Esophagus muscularis mucosa (tissue), 4 donors: Measurements from ENCODE around the gene BTBD19.
"Not testable (repeated sequence)": the region's sequence is repeated elsewhere in the genome, so short reads cannot be mapped to it uniquely, and the experiment has no call there.

Experiments
- CTCF ChIP-seq, 3 experiments: fragments of 200-600 bp in 2 of 3; fragments of 450-650 bp in 1 of 3; sonication (generic) in 2 of 3; IDR thresholded peaks; one replicate each; pipeline ENCODE4 v1.5.1; 2017 to 2019; ENCODE audit warnings: antibody characterized with exemption in 3 of 3, mild to moderate bottlenecking in 2 of 3, moderate library complexity in 1 of 3
- EP300 ChIP-seq: sonication (generic); formaldehyde crosslinking; IDR thresholded peaks from one replicate; pipeline ENCODE4 v1.6.1; 2017; ENCODE audit warnings: antibody characterized with exemption
- POLR2A ChIP-seq: fragments of 450-650 bp; IDR thresholded peaks from one replicate; pipeline ENCODE4 v1.6.1; 2017; ENCODE audit warnings: antibody characterized with exemption, moderate library complexity, mild to moderate bottlenecking, low read depth

GRCh38 chr1:44797886-44798285, 10.4 kb upstream of the BTBD19 start:
- TF ChIP-seq CTCF (IDR thresholded peaks at IDR 0.05); EP300; POLR2A: not testable (repeated sequence)
